ENCODE results near the gene KIAA0513.

Gene KIAA0513

GRCh38 chr16:85128079-85128837 is 100.7 kb downstream of the KIAA0513 start:
- TF ChIP-seq CTCF (IDR thresholded peaks at IDR 0.05; ENCODE audit: unreplicated experiment in 3 of 3), result no peak
- H3K9me3 Mint-ChIP-seq, result peaks cover 7% of the 10 kb centered on the region
- peaks cover 61% of the 10 kb centered on the region for H3K4me1 Mint-ChIP-seq
- peak overlapping the region; percentile 87 to 99 (median 95) for H3K27ac Mint-ChIP-seq
- no peaks in the 10 kb centered on the region for H3K36me3 Mint-ChIP-seq (ENCODE audit: low read depth)
- H3K27me3 Mint-ChIP-seq (ENCODE audit: low read depth), result peaks cover 7% of the 10 kb centered on the region
- H3K4me3 Mint-ChIP-seq, result no peak overlapping the region

- peak overlapping the region; percentile 4 to 49 (median 46) for H3K4me3 Mint-ChIP-seq
- peaks cover 53% of the 10 kb centered on the region for H3K4me1 Mint-ChIP-seq
- H3K9me3 Mint-ChIP-seq, result peaks cover under 1% of the 10 kb centered on the region
- TF ChIP-seq CTCF (IDR thresholded peaks at IDR 0.05; ENCODE audit: unreplicated experiment in 3 of 3), result no peak
- peak overlapping the region; percentile 95 to 99 (median 97) for H3K27ac Mint-ChIP-seq
- peaks cover 10% of the 10 kb centered on the region for H3K27me3 Mint-ChIP-seq (ENCODE audit: low read depth)
- H3K36me3 Mint-ChIP-seq (ENCODE audit: low read depth), result no peaks in the 10 kb centered on the region
Measured at GRCh38 chr16:85129876-85130704, 102.5 kb downstream of the KIAA0513 start.

- Mint-ChIP-seq H3K9me3 (no peaks in the 10 kb centered on the region), H3K27me3 (ENCODE audit: low read depth) (peaks cover 8% of the 10 kb centered on the region), H3K4me1 (peaks cover 53% of the 10 kb centered on the region), H3K27ac (peak overlapping the region; percentile 95 to 99 (median 97)), H3K4me3 (peak overlapping the region; percentile 4 to 49 (median 16)), H3K36me3 (ENCODE audit: low read depth) (no peaks in the 10 kb centered on the region)
- no peak for TF ChIP-seq CTCF (IDR thresholded peaks at IDR 0.05; ENCODE audit: unreplicated experiment in 3 of 3)
Measured at GRCh38 chr16:85130705-85131028, 103.1 kb downstream of the KIAA0513 start.

GRCh38 chr16:85132456-85133289 is 105.1 kb downstream of the KIAA0513 start:
- Mint-ChIP-seq H3K4me3 (peak overlapping the region in 1 of 3 experiments; percentile 37), H3K9me3 (no peaks in the 10 kb centered on the region), H3K36me3 (ENCODE audit: low read depth) (no peaks in the 10 kb centered on the region), H3K27me3 (ENCODE audit: low read depth) (peaks cover 10% of the 10 kb centered on the region), H3K4me1 (peaks cover 48% of the 10 kb centered on the region), H3K27ac (peak overlapping the region; percentile 66 to 91 (median 83))
- no peak for TF ChIP-seq CTCF (IDR thresholded peaks at IDR 0.05; ENCODE audit: unreplicated experiment in 3 of 3)

GRCh38 chr16:85133290-85133599 is 105.7 kb downstream of the KIAA0513 start:
- Mint-ChIP-seq H3K9me3 (no peaks in the 10 kb centered on the region), H3K4me3 (peak overlapping the region in 1 of 3 experiments; percentile 37), H3K36me3 (ENCODE audit: low read depth) (no peaks in the 10 kb centered on the region), H3K27me3 (ENCODE audit: low read depth) (peaks cover 10% of the 10 kb centered on the region), H3K27ac (peak overlapping the region; percentile 66 to 91 (median 83)), H3K4me1 (peaks cover 53% of the 10 kb centered on the region)
- no peak for TF ChIP-seq CTCF (IDR thresholded peaks at IDR 0.05; ENCODE audit: unreplicated experiment in 3 of 3)
